GM03348 (cell line): ENCODE data around the gene VWA5B2.

Experiments used
- DNase-seq: peaks from one replicate; pipeline ENCODE4 v3.0.0; 2012; ENCODE audit warnings: low spot score

VWA5B2 gene

GRCh38 chr3:184275961-184276910, 46.9 kb downstream of the VWA5B2 start, which contains the start of gene ECE2:
Gene ECE2 (plus strand): TSS chr3:184276022. CDS start chr3:184276154, 132 bp downstream.
- peak; percentile 74 for DNase-seq

GRCh38 chr3:184277366-184277765, 48.0 kb downstream of the VWA5B2 start:
- DNase-seq = no peak

- no peak for DNase-seq
These were observed 53.6 kb downstream of the VWA5B2 start for GRCh38 chr3:184282941-184283340.

GRCh38 chr3:184283681-184284080, 54.3 kb downstream of the VWA5B2 start:
- DNase-seq = no peak

GRCh38 chr3:184284696-184285095, 55.3 kb downstream of the VWA5B2 start:
- peak; percentile 81 for DNase-seq

GRCh38 chr3:184289426-184289938, 60.1 kb downstream of the VWA5B2 start:
- peak; percentile 76 for DNase-seq

- DNase-seq = no peak
These were observed 60.9 kb downstream of the VWA5B2 start for GRCh38 chr3:184290331-184290730.

- no peak for DNase-seq
These were observed 61.8 kb downstream of the VWA5B2 start for GRCh38 chr3:184291044-184291737.
